Ascending aorta (tissue), 2 donors: Measurements from ENCODE around the gene NHERF2. TPM values are rescaled to one million over a fixed set of nuclear protein-coding genes. Genes with fewer than 3 reads are reported as not detected.
A peak's percentile ranks its signal among the peaks of the same experiment; 100 is the strongest.
"Not testable (repeated sequence)": the region's sequence is repeated elsewhere in the genome, so short reads cannot be mapped to it uniquely, and the experiment has no call there.

Source experiments
- DNase-seq, 2 donors: peaks; one replicate each; pipeline ENCODE4 v3.0.0-alpha.2; 2019; ENCODE audit warnings: low spot score in 2 of 2
- H3K27ac ChIP-seq, 2 donors: fragments of 200-600 bp; sonication (generic); one replicate each; pipeline ENCODE4 v1.5.1; 2016 to 2017; ENCODE audit warnings: mild to moderate bottlenecking in 1 of 2
- H3K27me3 ChIP-seq: fragments of 200-600 bp; sonication (generic); one replicate; pipeline ENCODE4 v1.5.1; 2017
- H3K36me3 ChIP-seq, 2 donors: fragments of 200-600 bp; sonication (generic); one replicate each; pipeline ENCODE4 v1.5.1; 2016
- H3K4me1 ChIP-seq, 2 donors: fragments of 200-600 bp; sonication (generic); one replicate each; pipeline ENCODE4 v1.5.1; 2016 to 2017; ENCODE audit warnings: mild to moderate bottlenecking in 1 of 2
- H3K4me3 ChIP-seq, 2 donors: fragments of 200-600 bp; sonication (generic); one replicate each; pipeline ENCODE4 v1.5.1; 2016 to 2017; ENCODE audit warnings: mild to moderate bottlenecking in 1 of 2
- H3K9me3 ChIP-seq, 2 donors: fragments of 200-600 bp; sonication (generic); one replicate each; pipeline ENCODE4 v1.5.1; 2016
- intact Hi-C: fragments of 100-400 bp; cut with DNase I; formaldehyde crosslinking; loops from one replicate; pipeline ENCODE4 v1.15.1; 2023
- total RNA-seq: library from RNA; depleted of rRNA; stranded (reverse); fragments of >200 nt; gene quantifications from one replicate; pipeline ENCODE4 v1.1.0, GENCODE V29; 2016
- TF ChIP-seq, protein P1 (sequence below), 3 experiments: fragments of 200-600 bp in 2 of 3; fragments of 450-650 bp in 1 of 3; sonication (generic) in 2 of 3; IDR thresholded peaks; one replicate each; pipeline ENCODE4 v1.5.1; 2016 to 2019; ENCODE audit warnings: antibody characterized with exemption in 3 of 3, mild to moderate bottlenecking in 1 of 3, moderate library complexity in 1 of 3

Gene NHERF2
- total RNA-seq, 1 donor from 2014 or later: 123 TPM

DNA sequence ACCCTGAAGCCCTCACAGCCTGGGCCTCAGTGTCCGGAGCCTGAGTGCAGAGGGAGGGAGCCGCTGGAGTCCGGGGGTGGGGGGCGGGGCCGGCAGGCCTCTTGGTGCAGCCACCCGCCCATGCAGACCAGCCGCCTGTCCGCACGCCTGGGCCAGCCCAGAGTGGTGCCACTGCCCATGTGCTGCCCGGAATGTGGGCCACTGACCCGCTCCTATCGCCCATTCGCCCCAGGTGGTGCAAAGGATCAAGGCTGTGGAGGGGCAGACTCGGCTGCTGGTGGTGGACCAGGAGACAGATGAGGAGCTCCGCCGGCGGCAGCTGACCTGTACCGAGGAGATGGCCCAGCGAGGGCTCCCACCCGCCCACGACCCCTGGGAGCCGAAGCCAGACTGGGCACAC is 2.6 kb downstream of the NHERF2 start:
- Histone ChIP-seq H3K36me3 (no peaks in the 10 kb centered on the region), H3K27me3 (no peaks in the 10 kb centered on the region), H3K9me3 (no peaks in the 10 kb centered on the region), H3K4me3 (peak overlapping the region in 1 of 2 donors; percentile 9), H3K4me1 (peaks cover 20 to 38% of the 10 kb centered on the region in 2 donors), H3K27ac (no peak overlapping the region)
- no peak for DNase-seq
- intact Hi-C loops: loop anchor here (10.0 kb wide), 1 partner anchor 225 kb away; the partner anchor contains the start of gene ECI1
- TF ChIP-seq, protein P1, sequence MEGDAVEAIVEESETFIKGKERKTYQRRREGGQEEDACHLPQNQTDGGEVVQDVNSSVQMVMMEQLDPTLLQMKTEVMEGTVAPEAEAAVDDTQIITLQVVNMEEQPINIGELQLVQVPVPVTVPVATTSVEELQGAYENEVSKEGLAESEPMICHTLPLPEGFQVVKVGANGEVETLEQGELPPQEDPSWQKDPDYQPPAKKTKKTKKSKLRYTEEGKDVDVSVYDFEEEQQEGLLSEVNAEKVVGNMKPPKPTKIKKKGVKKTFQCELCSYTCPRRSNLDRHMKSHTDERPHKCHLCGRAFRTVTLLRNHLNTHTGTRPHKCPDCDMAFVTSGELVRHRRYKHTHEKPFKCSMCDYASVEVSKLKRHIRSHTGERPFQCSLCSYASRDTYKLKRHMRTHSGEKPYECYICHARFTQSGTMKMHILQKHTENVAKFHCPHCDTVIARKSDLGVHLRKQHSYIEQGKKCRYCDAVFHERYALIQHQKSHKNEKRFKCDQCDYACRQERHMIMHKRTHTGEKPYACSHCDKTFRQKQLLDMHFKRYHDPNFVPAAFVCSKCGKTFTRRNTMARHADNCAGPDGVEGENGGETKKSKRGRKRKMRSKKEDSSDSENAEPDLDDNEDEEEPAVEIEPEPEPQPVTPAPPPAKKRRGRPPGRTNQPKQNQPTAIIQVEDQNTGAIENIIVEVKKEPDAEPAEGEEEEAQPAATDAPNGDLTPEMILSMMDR (IDR thresholded peaks at IDR 0.05): no peak

DNA sequence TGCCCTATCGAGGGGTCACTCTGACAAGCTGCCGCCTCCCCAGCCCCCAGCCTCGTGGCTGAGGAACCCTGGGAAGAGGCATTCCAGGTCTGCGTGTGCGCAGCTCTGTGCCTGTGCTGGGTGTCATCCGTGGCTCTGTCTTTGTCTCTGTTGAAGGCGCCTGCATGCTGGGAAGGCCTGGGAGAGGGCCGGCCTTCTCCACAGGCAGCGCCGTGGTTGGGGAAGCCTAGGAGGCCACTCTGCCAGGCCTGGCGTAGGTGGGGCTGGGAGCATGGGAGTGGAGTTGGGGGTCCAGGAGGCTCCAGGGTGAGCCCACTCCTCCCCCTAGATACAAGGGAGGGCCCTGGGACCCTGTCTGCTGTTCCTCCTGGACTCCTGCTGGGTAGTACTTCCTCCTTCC is 3.3 kb downstream of the NHERF2 start:
- intact Hi-C loops: no loop called here
- no peak overlapping the region for H3K4me3 ChIP-seq

DNA sequence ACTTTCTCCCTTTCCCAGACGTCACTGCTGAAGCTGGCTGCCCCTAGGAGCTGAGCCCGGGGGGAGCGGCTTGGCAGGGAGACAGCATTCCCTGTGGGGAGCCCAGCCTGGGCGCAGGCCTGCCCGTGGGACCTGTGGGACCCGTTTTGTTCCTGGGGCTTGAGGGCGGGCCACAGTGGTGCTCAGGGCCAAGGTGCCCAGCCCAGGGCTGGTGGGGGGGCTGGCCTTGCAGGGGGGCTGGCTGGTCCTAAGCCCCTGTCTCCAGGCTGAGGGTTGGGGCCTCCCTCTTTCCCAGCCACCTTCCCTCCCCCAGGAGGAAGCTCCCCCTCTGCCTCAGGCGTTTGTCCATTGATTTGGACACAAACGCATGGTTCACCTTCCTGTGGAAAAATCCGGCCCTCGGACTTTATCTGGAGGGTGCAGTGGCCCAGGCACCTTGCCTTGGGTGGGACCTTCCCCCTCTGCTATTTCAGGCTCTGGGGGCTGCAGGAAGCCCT is 4.4 kb downstream of the NHERF2 start:
- TF ChIP-seq, protein P1 (IDR thresholded peaks at IDR 0.05): no peak
- Histone ChIP-seq H3K36me3 (no peaks in the 10 kb centered on the region), H3K27ac (peak overlapping the region in 1 of 2 donors; percentile 93), H3K4me3 (no peak overlapping the region), H3K4me1 (peaks cover 31 to 50% of the 10 kb centered on the region in 2 donors), H3K9me3 (no peaks in the 10 kb centered on the region), H3K27me3 (no peaks in the 10 kb centered on the region)
- no peak for DNase-seq
- intact Hi-C loops: no loop called here

More for the DNA sequence above, 3.3 kb downstream of the NHERF2 start:
- no peaks in the 10 kb centered on the region for H3K27me3 ChIP-seq
- TF ChIP-seq, protein P1 (IDR thresholded peaks at IDR 0.05): no peak
- no peak for DNase-seq
- H3K9me3 ChIP-seq: no peaks in the 10 kb centered on the region
- H3K27ac ChIP-seq: peak overlapping the region in 1 of 2 donors; percentile 19
- H3K4me1 ChIP-seq: peaks cover 24 to 43% of the 10 kb centered on the region in 2 donors
- no peaks in the 10 kb centered on the region for H3K36me3 ChIP-seq

DNA sequence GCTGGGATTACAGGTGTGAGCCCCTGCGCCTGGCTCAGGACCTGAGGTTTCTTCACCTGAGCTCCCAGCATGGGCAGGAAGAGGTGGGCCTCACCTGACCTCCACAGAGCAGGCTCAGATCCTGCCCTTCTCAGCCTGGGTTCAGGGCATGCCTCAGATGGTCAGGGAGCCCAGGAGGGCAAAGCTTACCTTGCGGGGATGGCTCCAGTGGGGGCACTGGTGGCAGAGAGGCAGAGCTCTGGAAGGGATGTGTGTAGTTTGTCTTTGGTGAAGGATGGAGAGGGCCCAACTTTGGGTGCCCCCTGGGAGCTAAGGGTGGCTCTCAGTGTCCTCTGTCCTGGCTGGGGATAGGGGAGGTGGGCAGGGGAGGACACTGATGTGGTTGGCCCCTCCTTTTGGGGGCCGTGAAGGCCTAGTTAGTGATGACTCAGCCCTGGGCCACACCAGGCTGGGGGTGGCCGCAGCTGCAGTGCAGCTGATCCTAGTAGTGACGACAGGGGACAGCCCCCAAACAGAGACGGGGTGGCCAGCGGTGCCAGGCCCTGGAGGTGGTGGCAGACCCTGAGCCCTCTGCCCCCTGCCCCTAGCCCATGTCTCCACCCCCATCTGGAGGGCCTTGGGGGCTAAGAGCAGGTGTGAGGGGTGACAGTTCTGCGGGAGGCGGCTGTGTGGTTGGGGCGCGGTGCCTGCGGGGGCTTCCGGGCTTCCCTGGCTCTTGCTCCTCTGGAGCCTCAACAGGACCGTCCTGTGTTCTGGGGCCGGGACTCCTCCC is 5.8 kb downstream of the NHERF2 start:
- no peak for DNase-seq
- Histone ChIP-seq H3K36me3 (peaks cover 0 to 4% of the 10 kb centered on the region in 2 donors), H3K9me3 (no peaks in the 10 kb centered on the region), H3K27me3 (no peaks in the 10 kb centered on the region), H3K4me3 (peak overlapping the region in 1 of 2 donors; percentile 58), H3K27ac (peak overlapping the region; percentile 93 to 97), H3K4me1 (peaks cover 25 to 50% of the 10 kb centered on the region in 2 donors)
- intact Hi-C loops: no loop called here
- TF ChIP-seq, protein P1 (IDR thresholded peaks at IDR 0.05): no peak

DNA sequence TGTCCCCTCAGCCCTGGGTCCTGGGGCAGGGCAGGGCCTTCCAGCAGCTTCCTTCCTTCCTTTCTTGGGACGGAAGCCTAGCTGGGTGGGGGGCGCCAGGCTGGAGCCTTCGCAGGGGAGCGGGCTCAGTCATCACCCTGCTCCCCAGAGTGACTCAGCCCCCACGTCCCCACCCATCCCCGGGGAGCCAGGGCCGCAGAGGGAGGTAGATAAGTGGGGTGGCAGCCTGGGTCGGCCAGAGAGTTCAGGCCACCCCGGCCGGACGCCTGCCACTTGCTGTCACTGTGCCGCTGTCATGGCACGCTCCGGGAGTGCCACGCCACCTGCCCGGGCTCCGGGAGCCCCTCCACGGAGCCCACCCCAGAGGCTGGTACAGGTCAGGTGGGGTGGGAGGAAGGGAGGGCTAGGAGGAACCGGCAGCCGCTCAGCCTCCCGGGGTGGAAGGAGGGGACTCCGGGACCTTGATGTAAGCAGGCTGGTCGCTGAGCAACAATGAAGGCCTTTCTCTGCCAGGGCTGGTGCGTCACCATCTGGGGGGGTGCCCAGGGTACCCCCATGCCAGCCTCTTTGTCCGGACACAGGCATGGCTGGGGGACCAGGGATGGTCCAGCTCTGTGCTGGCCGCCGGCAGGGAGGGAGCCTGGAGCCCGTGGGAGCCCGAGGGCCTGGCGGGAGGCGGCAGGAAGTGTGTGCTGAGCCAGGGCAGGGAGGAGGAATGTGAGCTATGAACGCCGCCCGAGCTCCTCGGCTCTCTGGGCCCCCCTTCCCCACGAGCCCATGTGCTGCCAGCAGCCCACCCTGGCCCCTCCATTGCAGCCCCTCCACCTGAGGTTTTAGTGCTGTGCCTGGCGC is 6.6 kb downstream of the NHERF2 start:
- DNase-seq: peak; percentile 39 to 92
- H3K4me3 ChIP-seq: peak overlapping the region; percentile 58 to 60
- intact Hi-C loops: no loop called here
- H3K36me3 ChIP-seq: peaks cover 4 to 12% of the 10 kb centered on the region in 2 donors
- H3K9me3 ChIP-seq: no peaks in the 10 kb centered on the region
- H3K27ac ChIP-seq: peak overlapping the region; percentile 93 to 97
- TF ChIP-seq, protein P1 (IDR thresholded peaks at IDR 0.05): no peak
- H3K4me1 ChIP-seq: peaks cover 23 to 43% of the 10 kb centered on the region in 2 donors
- no peaks in the 10 kb centered on the region for H3K27me3 ChIP-seq

DNA sequence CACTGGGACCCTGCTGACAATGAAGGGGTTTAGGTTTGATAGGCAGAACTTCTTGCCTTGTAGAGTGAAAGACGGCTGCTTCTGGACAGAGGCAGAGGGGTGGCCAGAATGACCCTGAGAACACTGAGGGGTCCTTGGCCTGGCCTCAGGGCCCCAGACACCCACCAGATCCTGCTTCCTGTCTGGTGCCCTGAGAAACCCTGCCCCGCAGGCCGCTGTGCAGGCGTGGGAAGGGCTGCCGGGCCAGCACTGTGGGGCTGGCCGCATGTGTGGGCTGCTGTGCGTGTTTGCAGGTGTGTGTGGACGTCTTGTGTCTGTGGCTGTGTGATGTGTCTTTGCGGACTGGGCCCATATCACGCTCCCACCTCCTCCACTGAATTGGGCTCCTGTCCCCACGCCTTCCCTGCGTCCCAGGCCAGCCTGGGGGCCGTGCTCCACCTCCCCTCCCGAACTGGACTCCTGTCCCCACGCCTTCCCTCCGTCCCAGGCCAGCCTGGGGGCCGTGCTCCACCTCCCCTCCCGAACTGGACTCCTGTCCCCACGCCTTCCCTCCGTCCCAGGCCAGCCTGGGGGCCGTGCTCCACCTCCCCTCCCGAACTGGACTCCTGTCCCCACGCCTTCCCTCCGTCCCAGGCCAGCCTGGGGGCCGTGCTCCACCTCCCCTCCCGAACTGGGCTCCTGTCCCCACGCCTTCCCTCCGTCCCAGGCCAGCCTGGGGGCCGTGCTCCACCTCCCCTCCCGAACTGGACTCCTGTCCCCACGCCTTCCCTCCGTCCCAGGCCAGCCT is 7.4 kb downstream of the NHERF2 start:
- peaks cover 23 to 46% of the 10 kb centered on the region in 2 donors for H3K4me1 ChIP-seq

More for the DNA sequence above, 7.4 kb downstream of the NHERF2 start:
- peaks cover 4 to 15% of the 10 kb centered on the region in 2 donors for H3K36me3 ChIP-seq
- H3K9me3 ChIP-seq, H3K27me3 ChIP-seq, intact Hi-C loops, DNase-seq: not testable (repeated sequence)
- H3K4me3 ChIP-seq: peak overlapping the region; percentile 58 to 60
- peak overlapping the region; percentile 96 to 97 for H3K27ac ChIP-seq
